CD4-positive, alpha-beta T cell treated with Interferon gamma for 1 hour (primary cell): ENCODE measurements around the gene CSMD2.
"Not testable (repeated sequence)": the region's sequence is repeated elsewhere in the genome, so short reads cannot be mapped to it uniquely, and the experiment has no call there.

Experiments
- DNase-seq: peaks from one replicate; pipeline ENCODE4 v3.0.0-alpha.2; 2020

CSMD2 gene

DNA sequence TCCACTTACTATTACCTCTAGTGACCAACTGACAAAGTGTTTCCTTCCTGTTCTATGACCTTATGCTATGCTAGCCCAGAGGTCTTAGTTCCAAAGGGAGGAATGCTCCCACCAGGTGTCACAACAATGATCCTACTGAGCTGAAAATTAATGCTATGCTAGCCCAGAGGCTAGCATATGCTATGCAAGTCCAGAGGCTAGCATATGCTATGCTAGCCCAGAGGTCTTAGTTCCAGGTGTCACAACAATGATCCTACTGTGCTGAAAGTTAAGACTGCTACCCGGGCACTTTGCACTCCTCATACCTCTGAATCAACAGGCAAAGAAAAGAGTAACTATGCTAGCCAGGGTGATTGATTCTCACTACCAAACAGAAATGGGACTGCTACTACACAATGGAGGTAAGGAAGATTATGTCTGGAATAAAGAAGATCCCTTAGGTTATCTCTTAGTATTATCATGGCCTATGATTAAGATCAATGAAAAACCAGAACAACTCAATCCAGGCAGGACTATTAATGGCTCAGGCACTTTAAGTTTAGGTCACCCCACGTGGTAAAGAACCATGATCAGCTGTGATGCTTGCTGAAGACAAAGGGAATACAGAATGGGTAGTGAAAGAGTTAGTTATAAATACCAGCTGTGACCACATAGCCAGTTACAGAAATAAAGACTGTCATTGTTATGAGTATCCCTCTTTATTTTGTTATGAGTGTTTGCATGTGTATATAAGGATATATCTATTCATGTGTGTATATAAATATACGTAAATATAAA lies 114.1 kb downstream of the CSMD2 start:
- no peak for DNase-seq

DNA sequence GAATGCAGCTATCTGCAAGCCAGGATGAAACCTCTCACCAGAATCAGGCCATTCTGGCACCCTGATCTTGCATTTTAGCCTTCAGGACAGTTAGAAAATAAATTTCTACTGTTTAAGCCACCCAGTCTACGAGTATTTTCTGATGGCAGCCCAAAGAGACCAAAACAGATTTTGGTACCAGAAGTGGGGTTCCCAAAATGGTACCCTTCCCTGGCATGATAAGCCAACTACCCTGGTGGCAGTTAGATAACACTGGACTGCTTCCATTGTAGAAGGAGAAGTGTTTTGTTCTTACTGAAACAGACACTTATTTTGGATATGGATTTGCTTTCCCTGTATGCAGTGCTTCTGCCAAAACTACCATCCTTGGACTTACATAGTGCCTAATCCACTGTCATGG lies 115.0 kb downstream of the CSMD2 start:
- DNase-seq, result no peak

DNA sequence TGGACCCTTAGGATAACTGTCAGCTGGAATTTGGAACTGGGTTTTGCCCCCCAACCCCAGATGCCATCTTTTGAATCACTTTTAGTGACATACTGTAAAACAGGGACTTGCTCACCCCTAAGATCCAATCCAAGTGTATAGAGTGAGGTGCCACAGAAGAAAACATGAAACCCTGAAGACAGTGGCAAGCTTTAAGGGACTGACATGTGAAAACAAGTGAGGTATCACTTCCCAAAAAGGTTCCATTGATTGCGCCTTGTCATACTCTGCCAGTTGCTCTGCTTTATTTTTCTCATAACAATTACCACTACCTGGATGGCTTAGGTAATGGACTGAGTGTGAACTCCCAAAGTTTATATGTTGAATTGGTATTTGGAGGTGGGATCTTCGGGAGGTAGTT lies 115.6 kb downstream of the CSMD2 start:
- no peak for DNase-seq

DNA sequence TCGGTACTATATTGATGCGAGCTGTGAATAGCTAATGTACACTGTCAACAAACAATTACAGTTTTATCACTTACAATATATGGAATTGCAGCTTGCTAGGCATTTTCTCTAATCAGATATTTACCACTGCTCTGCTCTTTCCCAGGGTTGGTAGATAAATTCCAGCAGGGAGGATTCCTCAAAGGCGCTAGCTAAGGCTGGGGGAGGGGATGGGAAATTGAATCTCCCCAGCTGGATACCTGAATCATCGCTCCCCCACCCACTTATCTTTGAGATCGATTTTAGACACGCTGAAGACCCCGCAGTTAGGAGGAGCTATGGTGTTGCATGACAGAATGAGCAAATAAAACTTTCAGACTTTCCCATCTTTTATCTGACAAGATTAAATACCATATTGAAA lies 127.2 kb downstream of the CSMD2 start:
- no peak for DNase-seq

DNA sequence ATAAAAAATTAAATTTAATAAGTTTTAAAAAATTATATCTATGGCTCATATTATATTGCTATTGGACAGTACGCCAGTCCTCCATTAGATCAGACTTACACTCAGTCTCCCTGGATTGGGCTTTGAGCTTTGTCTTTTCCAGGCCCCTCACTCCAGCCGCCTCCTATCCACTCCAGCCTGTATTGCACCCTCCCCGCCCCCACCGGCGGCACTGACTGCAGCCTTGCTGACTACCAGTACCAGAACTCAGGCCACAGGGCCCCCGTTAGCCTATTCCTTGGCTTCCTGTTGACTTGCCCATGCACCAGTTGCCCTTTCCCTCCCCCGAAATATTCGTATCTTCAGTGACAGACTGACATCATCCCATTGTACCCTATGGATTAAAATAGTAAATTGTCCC lies 127.9 kb downstream of the CSMD2 start:
- DNase-seq, result no peak

DNA sequence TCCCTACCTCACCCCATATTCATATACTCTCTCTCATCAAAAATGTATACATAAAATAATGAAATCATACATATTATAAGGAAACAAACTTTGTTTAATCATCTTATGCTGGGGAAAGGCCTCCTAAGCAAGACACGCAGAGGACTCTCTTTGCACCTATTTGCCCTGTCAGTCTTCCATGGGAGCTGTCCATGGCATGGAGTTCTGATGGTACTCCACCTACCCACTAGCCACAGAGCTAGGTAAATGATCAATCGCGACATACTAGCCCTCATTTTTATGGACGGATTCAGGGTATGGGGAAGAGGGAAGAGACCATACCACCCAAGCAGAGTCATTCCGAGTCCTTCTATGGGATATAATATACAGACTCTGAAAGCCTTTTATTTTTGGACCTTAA lies 131.0 kb downstream of the CSMD2 start:
- no peak for DNase-seq

DNA sequence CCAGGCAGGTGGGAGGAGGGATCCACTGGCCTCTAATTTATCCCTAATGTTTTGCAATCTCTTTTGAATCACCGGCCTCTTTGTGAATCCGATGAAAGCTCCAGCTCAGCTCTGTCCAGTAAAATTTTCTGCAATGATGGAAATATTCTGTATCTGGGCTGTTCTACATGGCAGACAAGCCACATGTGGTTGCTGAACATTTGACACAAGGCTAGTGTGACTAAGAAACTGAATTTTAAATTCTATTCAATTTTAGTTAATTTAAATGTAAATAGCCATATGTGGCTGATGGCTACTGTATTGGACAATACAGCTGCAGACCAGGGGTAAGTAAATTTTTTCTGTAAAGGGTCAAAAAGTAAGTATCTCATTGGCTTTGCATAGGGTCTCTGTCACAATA lies 135.1 kb downstream of the CSMD2 start:
- DNase-seq, result no peak

DNA sequence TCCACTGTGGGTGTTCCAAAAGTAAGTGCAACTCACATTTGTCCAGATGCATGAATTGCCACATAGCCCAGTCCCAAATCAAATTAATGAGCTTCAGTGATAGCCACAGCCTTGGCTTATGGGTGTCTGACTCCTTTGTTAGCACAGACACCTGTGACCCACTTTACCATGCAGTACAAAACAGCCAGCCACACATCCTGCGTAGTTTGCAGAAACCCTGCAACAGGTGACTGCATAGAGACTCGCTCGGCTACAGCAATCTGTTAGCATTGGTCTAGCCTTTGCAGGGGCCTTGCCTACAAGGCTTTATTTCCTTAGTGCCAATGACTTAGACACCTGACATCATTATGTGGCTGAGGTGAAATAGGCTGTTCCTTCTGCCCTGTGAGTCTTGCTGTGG lies 135.5 kb downstream of the CSMD2 start:
- DNase-seq, result no peak

DNA sequence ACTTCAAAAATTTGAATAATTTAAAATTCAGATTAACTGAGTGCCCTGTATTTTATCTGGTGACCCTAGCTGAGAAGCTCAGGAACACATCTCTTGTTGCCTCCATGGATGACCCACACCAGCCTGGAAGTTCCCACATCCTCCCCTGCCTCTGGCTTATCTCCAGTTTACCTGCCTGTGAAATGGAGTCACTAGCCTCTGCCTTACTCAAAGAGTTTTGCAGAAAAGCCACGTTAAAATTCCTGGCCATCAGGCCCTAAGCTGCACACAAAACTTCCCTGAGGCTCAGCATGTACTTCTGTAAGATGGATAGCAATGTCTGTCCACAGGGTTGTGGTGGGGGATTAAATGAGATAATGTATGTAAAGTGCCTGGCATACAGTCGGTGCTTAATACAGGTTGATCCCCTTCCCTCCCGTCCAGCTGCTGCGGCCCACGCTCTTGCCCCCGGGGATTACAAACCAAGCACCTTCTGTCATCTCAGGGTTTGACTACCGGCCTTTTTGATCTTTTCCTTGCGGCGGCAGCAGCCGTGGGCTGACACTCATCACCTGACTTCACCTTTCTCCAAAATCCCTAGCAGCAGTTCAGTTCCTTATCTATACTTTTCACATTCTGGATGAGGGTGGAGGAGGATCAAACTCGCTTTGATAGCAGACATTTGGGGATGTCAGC lies 136.5 kb downstream of the CSMD2 start:
- no peak for DNase-seq

DNA sequence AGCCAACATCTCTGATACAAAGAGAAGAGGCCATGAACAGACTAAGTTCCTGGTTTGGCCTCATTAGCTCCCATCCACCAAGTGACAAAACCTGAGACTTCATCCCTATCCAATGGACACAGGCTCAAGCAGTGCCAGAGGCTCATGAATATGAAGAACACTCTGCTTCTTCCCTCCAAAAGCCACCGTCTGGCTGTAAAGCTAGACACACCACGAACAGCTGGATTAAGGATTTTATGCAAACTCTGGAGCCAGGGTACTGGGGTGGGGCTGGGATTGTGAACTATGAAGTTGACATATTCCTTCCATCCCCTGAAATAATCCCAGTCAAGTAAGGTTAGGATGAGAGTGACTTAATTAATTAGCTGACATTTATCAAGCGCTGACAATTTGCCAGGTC lies 139.4 kb downstream of the CSMD2 start:
- DNase-seq, result no peak

DNA sequence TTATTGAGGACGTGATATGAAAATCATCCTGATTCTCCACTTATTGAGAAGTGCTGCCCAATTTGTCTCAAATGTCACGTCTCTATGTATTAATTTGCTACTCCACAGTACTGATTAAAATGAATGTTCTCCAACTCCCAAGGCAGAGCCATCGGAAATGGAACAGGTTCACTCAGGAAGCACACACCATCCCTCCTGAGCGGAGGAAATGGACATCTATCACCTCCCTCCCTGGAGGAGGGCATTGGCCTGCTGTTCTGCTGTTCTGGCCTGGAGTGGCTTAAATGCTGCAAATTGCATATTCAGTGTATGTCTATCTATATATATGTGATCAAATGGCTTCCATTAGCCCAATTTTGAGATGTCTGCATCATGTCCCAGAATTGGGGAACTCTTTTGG lies 140.5 kb downstream of the CSMD2 start:
- no peak for DNase-seq

DNA sequence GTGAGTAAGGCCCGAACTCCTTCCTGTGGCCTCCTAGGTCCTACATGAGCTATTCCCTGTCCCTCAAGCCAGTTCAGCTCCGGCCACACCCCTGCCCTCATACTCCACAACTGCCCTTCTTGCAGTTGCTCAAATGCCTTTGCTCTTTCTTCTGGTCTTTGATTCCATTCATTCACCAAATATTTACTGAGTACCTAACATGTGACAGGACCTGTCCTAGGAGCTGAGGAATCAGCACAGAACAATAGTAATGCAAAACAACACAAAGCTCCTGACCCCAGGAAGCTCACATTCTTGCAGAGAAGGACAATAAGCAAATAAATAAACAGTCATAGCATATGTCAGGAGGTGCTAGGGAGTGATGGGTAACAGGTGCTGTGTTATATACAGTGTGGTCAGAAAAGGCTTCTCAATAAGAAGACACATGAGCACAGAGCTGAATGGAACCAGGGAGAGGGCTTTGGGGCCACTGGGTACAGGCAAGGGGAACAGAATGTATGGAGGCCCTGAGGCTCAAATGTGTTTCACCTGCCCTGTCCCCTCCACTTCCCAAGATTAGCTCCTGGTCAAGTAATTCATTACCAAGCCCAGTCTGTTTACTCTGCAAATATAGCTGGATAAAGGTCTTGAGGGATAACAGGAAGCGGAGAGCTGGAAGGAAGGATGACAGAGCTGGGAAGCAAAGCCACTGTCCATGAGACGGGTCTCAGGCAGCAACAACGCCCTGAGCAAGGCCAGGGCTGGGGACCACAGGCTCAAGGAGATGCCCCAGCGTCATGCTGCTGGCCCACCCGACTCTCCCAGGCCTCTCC lies 145.1 kb downstream of the CSMD2 start:
- no peak for DNase-seq

DNA sequence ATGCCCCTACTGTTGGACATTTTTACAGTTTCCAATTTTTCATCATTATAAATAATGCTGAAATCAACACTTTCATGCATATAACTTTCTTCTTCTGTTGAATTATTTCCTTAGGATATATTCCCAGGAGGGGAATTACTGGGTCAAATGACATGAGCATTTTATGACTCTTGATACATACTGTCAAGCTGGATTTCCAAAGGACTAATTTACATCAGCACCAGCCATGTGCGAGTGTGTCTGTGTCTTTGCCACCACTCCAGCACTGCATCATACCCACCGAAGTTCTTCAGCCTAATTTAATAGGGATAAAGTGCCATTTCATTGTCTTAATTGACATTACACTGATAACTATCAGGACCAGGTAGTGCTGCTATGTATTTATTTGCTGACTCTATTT lies 146.7 kb downstream of the CSMD2 start:
- no peak for DNase-seq

DNA sequence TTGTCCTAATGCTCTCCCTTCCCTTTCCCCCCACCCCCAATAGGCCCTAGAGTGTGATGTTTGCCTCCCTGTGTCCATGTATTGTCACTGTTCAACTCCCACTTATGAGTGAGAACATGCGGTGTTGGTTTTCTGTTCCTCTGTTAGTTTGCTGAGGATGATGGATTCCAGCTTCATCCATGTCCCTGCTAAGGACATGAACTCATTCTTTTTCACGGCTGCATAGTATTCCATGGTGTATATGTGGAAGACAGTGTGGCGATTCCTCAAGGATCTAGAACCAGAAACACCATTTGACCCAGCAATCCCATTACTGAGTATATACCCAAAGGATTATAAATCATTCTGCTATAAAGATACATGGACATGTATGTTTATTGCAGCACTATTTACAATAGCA lies 148.7 kb downstream of the CSMD2 start:
- not testable (repeated sequence) for DNase-seq

DNA sequence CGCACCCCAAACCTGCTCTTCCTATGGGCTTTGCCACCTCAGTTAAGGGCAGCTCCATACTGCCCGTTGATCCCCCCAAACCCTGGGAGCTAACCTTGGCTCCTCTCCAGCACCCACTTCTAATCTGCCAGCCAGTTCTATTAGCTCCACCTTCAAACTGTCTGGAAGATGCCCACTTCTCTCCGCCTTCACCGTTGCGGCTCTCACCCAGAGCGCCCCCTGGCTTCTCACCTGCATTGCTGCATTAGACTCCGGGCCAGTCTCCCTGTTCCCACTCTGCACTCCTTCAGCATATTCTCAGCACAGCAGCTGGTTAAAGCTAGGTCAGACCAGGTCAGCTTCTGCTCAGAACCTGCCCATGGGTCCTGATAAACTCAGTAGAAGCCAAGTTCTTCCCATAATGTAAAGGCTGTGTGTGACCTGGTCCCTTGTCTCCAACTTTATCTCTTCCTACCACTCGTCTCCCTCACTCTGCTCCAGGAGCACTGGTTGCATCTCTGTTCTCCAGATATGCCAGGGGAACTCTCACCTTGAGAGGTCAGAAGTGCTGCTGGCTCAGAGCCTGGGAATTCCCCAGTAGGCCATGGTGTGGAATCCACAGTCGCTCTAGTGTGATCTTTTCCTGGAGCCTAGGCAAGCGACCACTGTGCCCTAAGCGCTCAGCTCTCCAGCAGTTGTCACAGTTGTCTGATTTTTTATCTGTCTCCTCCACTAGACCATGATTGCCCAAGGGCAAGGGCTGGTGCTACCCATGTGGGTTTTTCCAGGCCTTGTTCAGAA lies 150.9 kb downstream of the CSMD2 start:
- DNase-seq, result no peak

DNA sequence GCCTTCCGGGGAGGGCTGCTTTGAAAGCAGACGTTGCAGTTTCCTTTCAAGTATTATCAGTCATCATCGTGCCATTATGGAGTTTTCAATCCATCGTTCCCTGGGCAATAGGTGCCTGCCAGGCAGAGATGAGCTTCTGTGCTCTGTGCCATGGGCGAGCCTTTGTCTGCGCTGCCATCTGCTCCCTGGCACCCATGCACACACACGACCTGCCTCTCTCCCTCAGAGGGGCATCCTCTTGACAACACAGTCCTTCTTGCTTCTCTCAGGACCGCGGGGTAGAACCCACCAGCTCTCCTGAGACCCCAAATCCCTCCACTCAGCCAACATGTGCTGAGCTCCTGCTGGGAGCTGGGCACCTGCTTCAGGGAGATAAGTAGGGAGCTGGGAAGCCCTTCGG lies 151.9 kb downstream of the CSMD2 start:
- DNase-seq, result no peak

DNA sequence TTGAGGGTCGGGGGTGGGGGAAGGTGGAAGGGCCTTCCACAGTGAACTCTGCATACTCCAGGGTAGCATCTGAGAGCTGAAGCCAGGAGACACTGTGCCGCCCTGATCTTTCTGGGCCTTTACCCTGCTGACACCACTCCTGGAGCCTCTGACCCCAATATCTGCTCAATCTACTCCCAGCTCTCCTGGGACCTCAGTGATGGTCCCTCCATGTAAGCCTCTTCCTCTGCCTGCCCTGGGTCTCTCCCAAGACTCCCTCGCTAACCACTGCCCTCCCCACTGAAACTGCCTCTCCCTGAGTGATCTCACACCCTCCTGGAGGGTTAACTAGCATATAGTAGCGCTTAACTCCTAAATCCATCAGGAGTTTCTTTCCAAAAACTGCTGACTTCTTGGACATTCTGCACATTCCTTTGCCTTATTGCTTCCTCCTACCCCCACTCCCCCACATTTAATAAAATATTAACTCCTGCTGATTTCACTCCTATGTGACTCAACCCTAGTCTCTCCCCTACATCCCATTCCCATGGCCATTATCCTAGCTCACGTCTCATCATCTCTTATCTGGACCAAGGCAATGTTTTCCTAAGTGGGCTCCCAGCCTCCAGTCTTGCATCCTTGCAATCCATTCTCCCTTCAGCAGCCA lies 155.6 kb downstream of the CSMD2 start:
- DNase-seq, result no peak

DNA sequence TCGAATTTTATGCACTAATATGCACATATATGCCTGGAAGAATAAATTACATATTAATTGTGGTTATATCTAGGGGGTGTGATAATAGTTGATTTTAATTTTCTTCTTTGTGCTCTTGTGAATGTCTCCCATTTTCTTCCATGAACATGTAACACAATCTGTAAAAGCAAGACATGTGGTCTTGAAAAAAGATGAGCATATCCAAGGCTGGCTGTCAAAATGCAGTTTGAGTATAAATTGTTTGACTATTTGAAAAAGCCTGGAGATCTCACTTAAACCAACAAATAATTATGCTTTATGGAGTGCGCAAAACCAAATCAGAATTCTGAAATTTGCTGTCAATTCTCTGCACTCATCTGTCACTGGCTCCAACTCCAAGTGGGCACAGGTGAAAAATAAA lies 157.3 kb downstream of the CSMD2 start:
- no peak for DNase-seq

DNA sequence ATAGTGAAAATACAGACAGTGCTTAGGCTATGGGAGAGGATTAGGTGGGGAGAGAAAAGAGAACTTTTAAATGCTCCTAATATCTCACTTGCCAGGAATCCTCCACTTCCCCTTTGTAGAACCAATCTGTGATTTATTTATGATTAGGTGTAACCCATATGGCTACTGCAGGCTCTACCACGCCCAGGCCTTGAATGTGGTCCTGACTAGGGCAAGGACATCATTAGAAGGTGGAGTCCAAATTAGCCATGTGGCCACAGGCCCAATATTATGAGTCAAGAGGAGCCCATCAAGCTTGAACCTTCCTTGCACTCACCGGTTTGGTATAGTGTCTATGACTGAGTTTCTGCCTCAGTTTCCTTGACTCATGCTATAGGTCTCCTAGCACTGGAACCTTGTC lies 159.7 kb downstream of the CSMD2 start:
- no peak for DNase-seq

DNA sequence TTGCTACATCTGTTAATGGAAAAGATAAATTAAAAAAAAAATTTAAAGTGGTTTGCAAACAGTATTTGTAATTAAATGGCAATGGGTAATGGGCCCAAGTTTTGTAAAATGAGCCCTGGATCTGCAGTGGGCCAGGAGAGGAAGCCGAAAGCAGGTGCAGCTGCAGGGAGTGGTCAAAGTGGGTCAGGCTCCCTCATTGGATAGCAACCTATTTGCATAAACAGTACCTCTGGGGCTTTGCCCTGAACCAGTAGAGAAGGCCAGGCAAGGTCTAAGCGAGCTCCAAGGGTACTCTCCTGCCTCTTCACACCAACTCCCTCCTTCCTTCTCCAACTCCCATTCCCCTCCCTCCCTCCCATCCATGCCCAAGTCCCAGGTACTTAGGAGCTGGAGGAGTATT lies 162.2 kb downstream of the CSMD2 start:
- DNase-seq, result no peak

DNA sequence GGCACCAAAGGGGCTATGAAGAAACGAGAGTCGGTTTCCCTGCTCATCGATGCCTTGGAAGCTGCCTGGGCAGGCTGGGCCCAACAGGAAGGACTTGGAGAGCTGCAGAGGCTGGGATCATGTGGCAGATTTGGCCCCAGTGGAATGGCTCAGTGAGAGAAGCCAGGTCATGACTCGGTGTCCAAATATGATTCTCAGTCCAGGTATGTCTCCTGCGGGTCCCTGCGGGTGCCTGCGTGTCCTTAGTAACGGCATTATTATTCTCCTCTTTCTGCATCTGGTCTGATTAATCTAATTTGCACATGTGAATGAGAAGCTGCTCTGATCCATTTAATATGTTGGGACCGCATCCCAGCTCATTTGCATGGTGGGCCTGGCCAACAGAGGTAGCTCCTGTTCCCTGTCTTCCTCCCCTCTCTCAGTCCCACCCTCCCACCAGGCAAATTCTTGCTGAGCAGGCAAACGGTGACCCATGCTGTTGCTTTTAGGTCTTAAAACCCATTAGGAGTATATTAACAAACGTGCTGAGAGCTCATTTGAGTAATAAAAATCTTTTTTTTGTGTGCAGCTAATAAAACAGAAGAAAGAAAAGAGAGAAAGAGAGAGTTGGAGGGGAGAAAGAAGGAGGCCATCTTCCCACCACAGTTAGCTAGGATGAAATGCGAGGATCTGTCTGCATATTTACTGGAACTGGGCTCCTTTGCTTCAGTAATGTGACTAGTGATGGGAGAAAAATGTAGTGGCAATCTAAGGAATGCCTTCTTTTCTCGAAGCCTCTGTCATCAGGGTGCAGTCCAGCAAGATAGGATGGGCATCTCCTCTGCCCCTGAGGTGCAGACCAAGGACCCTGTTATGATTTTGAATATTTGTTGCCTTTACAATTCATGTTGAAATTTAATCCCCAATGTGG lies 167.6 kb downstream of the CSMD2 start:
- DNase-seq, result no peak

DNA sequence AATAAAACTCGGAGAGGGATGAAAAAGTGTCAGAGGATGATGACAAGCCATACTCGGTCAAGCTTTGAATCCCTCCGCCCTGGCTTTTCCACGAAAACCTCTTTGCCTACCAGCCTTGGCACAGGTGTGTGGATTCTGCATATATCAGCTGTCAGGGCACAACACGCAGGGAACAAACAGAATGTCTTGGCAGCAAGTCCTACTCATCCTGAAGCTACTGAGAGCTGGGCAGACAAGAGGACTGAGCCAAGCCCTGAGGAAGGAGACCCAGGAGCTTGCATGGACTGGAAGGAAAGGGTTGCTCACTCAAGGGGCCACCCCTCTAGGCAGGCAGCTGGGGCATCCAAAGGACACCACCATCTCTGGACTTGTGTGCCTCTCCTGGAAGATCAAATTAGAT lies 168.7 kb downstream of the CSMD2 start:
- no peak for DNase-seq
